Activated CD8-positive, alpha-beta memory T cell treated with anti-CD3 and anti-CD28 coated beads for 36 hours (primary cell): ENCODE results near the gene FAM219A. TPM values are rescaled to one million over a fixed set of nuclear protein-coding genes. Genes with fewer than 3 reads are reported as not detected.

ENCODE experiments used
- total RNA-seq, 2 experiments: library from RNA; stranded (reverse); gene quantifications; one replicate each; pipeline ENCODE4 v1.2.3, GENCODE V29; 2021

FAM219A gene
- total RNA-seq, 2 experiments from 2014 or later, result 8.4 to 8.7 TPM

Other genes starting within 250 kb of the FAM219A start
- gene KIF24, start 129.3 kb downstream of the FAM219A start, total RNA-seq, result 1 to 10 TPM; 7.1 to 7.2 TPM
- 10 to 100 TPM; 30.3 to 30.8 TPM for gene NUDT2, start 129.0 kb downstream of the FAM219A start, total RNA-seq
- gene MYORG, start 81.7 kb downstream of the FAM219A start, total RNA-seq, result 1 to 10 TPM; 3.3 to 3.8 TPM
- not detected for gene DNAI1, start 235 bp upstream of the FAM219A start, total RNA-seq
- gene ENHO, start 64.4 kb upstream of the FAM219A start, total RNA-seq, result under 1 TPM; 0.38 to 0.61 TPM
- not detected for gene CNTFR, start 131.2 kb upstream of the FAM219A start, total RNA-seq
- 10 to 100 TPM; 34.1 to 39.5 TPM for gene RPP25L, start 153.5 kb upstream of the FAM219A start, total RNA-seq
- 10 to 100 TPM; 66.7 to 71.8 TPM for gene DCTN3, start 161.9 kb upstream of the FAM219A start, total RNA-seq
- gene ARID3C, start 170.5 kb upstream of the FAM219A start, total RNA-seq, result under 1 TPM; 0.25 to 0.34 TPM
- gene SIGMAR1, start 179.2 kb upstream of the FAM219A start, total RNA-seq, result 100 to 1,000 TPM; 141 to 147 TPM
- gene GALT, start 188.1 kb upstream of the FAM219A start, total RNA-seq, result 10 to 100 TPM; 42.6 to 42.9 TPM
- gene IL11RA, start 193.6 kb upstream of the FAM219A start, total RNA-seq, result 10 to 100 TPM in 1 of 2 experiments, 1 to 10 TPM in 1; 9.3 to 11.1 TPM
- under 1 TPM; 0.29 to 0.44 TPM for gene CCL27, start 204.1 kb upstream of the FAM219A start, total RNA-seq
- gene CCL19, start 232.7 kb upstream of the FAM219A start, total RNA-seq, result not detected